PC-3 (cell line): ENCODE results near the gene STX8. TPM values are rescaled to one million over a fixed set of nuclear protein-coding genes. Genes with fewer than 3 reads are reported as not detected.
A peak's percentile ranks its signal among the peaks of the same experiment; 100 is the strongest.

Experiments used
- ATAC-seq: fragments of 200-7000 bp; cut with Tn5 transposase; 2 replicates; pipeline ENCODE4 v1.9.1; 2020; ENCODE audit warnings: mild to moderate bottlenecking, moderate library complexity
- BruUV-seq: library from RNA; stranded (reverse); fragments of 400-500 nt; replicated peaks from 2 replicates; lab custom pipeline; 2021; lab: Mats Ljungman, UMichigan
- CTCF ChIA-PET: fragments of 300-600 bp; sonication (Branson Sonifier 250); formaldehyde crosslinking; loops from one replicate; lab custom pipeline; 2022; ENCODE audit warnings: antibody characterized with exemption; lab: Charles Lee
- POLR2A ChIA-PET: fragments of 300-600 bp; sonication (Branson Sonifier 250); formaldehyde crosslinking; loops from one replicate; lab custom pipeline; 2022; ENCODE audit warnings: antibody characterized with exemption; ENCODE audit not compliant: unreplicated experiment; lab: Charles Lee
- DNase-seq: peaks from one replicate; pipeline ENCODE4 v3.0.0-alpha.2; 2015
- H2AFZ ChIP-seq: fragments of 300-600 bp; sonication (generic); 2 replicates; pipeline ENCODE4 v1.6.0; 2016; ENCODE audit warnings: antibody characterized with exemption, low read length
- H3F3A ChIP-seq: fragments of 300-600 bp; sonication (generic); one replicate; pipeline ENCODE4 v1.6.0; 2017; ENCODE audit warnings: antibody characterized with exemption, low read length, control low read depth, mild to moderate bottlenecking; ENCODE audit not compliant: unreplicated experiment
- H3K27ac ChIP-seq: fragments of 300-600 bp; sonication (generic); 2 replicates; pipeline ENCODE4 v1.5.1; 2016; ENCODE audit warnings: mild to moderate bottlenecking, low read length
- H3K27me3 ChIP-seq: fragments of 300-600 bp; sonication (generic); 2 replicates; pipeline ENCODE4 v1.6.1; 2016; ENCODE audit warnings: low read length, mixed read lengths
- H3K36me3 ChIP-seq: fragments of 300-600 bp; sonication (generic); 2 replicates; pipeline ENCODE4 v1.6.1; 2016; ENCODE audit warnings: low read depth, mixed run types, low read length, mixed read lengths
- H3K4me1 ChIP-seq: fragments of 300-600 bp; sonication (generic); 2 replicates; pipeline ENCODE4 v1.5.1; 2016; ENCODE audit warnings: low read length; ENCODE audit not compliant: insufficient read depth
- H3K4me2 ChIP-seq: fragments of 300-600 bp; sonication (generic); 2 replicates; pipeline ENCODE4 v1.6.0; 2016; ENCODE audit warnings: low read length
- H3K4me3 ChIP-seq: fragments of 300-600 bp; sonication (generic); 2 replicates; pipeline ENCODE4 v1.5.1; 2016; ENCODE audit warnings: mild to moderate bottlenecking, low read length, mixed read lengths
- H3K79me2 ChIP-seq: fragments of 300-600 bp; sonication (generic); 2 replicates; pipeline ENCODE4 v1.6.1; 2017; ENCODE audit warnings: low read length, mixed read lengths
- H3K9ac ChIP-seq: fragments of 300-600 bp; sonication (generic); 2 replicates; pipeline ENCODE4 v1.6.0; 2016; ENCODE audit warnings: mild to moderate bottlenecking, low read length
- H3K9me2 ChIP-seq: fragments of 300-600 bp; sonication (generic); replicated peaks from 2 replicates; pipeline ENCODE4 v1.6.1; 2016; ENCODE audit warnings: mixed run types, low read length, mixed read lengths
- H3K9me3 ChIP-seq: fragments of 300-600 bp; sonication (generic); 2 replicates; pipeline ENCODE4 v1.6.1; 2016; ENCODE audit warnings: low read length, mixed read lengths
- H4K20me1 ChIP-seq: fragments of 300-600 bp; sonication (generic); 2 replicates; pipeline ENCODE4 v1.6.1; 2016; ENCODE audit warnings: low read length, mixed read lengths
- EZH2 ChIP-seq: fragments of 300-600 bp; sonication (generic); IDR thresholded peaks from one replicate; pipeline ENCODE4 v1.6.1; 2017; ENCODE audit warnings: antibody characterized with exemption, mild to moderate bottlenecking, low read length; ENCODE audit not compliant: unreplicated experiment
- EZH2phosphoT487 ChIP-seq: fragments of 300-600 bp; sonication (generic); IDR thresholded peaks from 2 replicates; pipeline ENCODE4 v1.6.1; 2018; ENCODE audit warnings: mild to moderate bottlenecking, antibody characterized with exemption, low read length, borderline replicate concordance
- intact Hi-C: fragments of 100-400 bp; cut with micrococcal nuclease; formaldehyde crosslinking; loops from 2 replicates; pipeline ENCODE4 v1.9.0; 2023
- total RNA-seq: library from RNA; depleted of rRNA; stranded (reverse); fragments of >200 nt; gene quantifications from 2 replicates; pipeline ENCODE4 v1.2.3, GENCODE V29; 2014
- TF ChIP-seq, protein P1 (sequence below): fragments of 300-600 bp; sonication (generic); conservative IDR thresholded peaks from 2 replicates; pipeline ENCODE4 v1.5.1; 2017; ENCODE audit warnings: antibody characterized with exemption, low read depth, mild to moderate bottlenecking, low read length

STX8 gene
- total RNA-seq, 1 experiment from 2014 or later = 57.4 TPM

- ChIA-PET POLR2A (no interaction called here), CTCF (no interaction called here)
- no TSS peak for BruUV-seq
- Histone ChIP-seq H3K9me2 (no peaks in the 10 kb centered on the region), H3K36me3 (no peaks in the 10 kb centered on the region), H3K4me2 (no peak overlapping the region), H3K9ac (no peak overlapping the region), H3K9me3 (no peaks in the 10 kb centered on the region; the same call in 1 of the 2 replicates), H3K4me3 (no peak overlapping the region), H3F3A (no peaks in the 10 kb centered on the region), H2AFZ (no peak overlapping the region), H3K27me3 (no peaks in the 10 kb centered on the region), H3K27ac (no peak overlapping the region), H4K20me1 (no peaks in the 10 kb centered on the region), H3K4me1 (no peaks in the 10 kb centered on the region), H3K79me2 (no peaks in the 10 kb centered on the region)
- no peak for ATAC-seq
- no peak for DNase-seq
- intact Hi-C loops = no loop called here
- TF ChIP-seq EZH2 = no peak
- TF ChIP-seq, protein P1, sequence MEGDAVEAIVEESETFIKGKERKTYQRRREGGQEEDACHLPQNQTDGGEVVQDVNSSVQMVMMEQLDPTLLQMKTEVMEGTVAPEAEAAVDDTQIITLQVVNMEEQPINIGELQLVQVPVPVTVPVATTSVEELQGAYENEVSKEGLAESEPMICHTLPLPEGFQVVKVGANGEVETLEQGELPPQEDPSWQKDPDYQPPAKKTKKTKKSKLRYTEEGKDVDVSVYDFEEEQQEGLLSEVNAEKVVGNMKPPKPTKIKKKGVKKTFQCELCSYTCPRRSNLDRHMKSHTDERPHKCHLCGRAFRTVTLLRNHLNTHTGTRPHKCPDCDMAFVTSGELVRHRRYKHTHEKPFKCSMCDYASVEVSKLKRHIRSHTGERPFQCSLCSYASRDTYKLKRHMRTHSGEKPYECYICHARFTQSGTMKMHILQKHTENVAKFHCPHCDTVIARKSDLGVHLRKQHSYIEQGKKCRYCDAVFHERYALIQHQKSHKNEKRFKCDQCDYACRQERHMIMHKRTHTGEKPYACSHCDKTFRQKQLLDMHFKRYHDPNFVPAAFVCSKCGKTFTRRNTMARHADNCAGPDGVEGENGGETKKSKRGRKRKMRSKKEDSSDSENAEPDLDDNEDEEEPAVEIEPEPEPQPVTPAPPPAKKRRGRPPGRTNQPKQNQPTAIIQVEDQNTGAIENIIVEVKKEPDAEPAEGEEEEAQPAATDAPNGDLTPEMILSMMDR = no peak
- TF ChIP-seq EZH2phosphoT487 = no peak
Observed at GRCh38 chr17:9330141-9330540, 245.5 kb downstream of the STX8 start.

GRCh38 chr17:9329251-9329921, 246.2 kb downstream of the STX8 start:
- Histone ChIP-seq H2AFZ (no peak overlapping the region), H3K4me3 (no peak overlapping the region), H3K9ac (no peak overlapping the region), H3K9me2 (no peaks in the 10 kb centered on the region), H3K4me1 (no peaks in the 10 kb centered on the region), H3K36me3 (no peaks in the 10 kb centered on the region), H3K9me3 (no peaks in the 10 kb centered on the region), H3K79me2 (no peaks in the 10 kb centered on the region), H3K27me3 (no peaks in the 10 kb centered on the region), H3K27ac (no peak overlapping the region), H3F3A (no peaks in the 10 kb centered on the region), H3K4me2 (no peak overlapping the region), H4K20me1 (no peaks in the 10 kb centered on the region)
- no peak for DNase-seq
- POLR2A ChIA-PET = no interaction called here
- CTCF ChIA-PET = no interaction called here
- no peak for ATAC-seq
- BruUV-seq = no TSS peak
- TF ChIP-seq EZH2phosphoT487 (no peak), EZH2 (no peak)
- TF ChIP-seq, protein P1 = no peak
- intact Hi-C loops = no loop called here

DNA sequence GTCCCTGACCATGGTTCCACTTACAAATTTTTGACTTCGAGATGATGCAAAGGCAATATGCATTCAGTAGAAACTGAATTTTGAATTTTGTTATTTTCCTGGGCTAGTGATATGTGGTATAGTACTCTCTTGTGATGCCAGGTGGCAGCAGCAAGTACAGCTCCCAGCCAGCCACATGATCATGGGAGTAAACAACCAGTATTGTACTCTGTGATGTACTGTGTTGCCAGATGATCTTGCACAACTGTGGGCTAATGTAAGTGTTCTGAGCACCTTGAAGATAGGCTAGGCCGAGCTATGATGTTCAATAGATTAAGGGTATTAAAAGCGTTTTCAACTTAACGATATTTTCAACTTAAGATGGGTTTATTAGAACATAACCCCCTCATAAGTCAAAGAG, 250.8 kb downstream of the STX8 start:
- ATAC-seq = no peak

More for the DNA sequence above, 250.8 kb downstream of the STX8 start:
- Histone ChIP-seq H3K4me2 (no peak overlapping the region), H3K27ac (no peak overlapping the region), H2AFZ (no peak overlapping the region), H3K79me2 (no peaks in the 10 kb centered on the region), H3K9me2 (no peaks in the 10 kb centered on the region), H3F3A (no peaks in the 10 kb centered on the region), H3K9ac (no peak overlapping the region), H3K4me1 (no peaks in the 10 kb centered on the region), H4K20me1 (no peaks in the 10 kb centered on the region), H3K36me3 (no peaks in the 10 kb centered on the region), H3K27me3 (no peaks in the 10 kb centered on the region), H3K9me3 (no peaks in the 10 kb centered on the region), H3K4me3 (no peak overlapping the region)
- ChIA-PET CTCF (no interaction called here), POLR2A (interaction anchor here (0.6 kb wide), 1 partner anchor 1232 kb away, joined by 5 read pairs; no protein-coding TSS in a partner anchor)
- BruUV-seq = no TSS peak
- no peak for TF ChIP-seq EZH2phosphoT487
- TF ChIP-seq, protein P1 = 0 out of 2 replicates have a peak, but pooled peaks have one; percentile 17
- DNase-seq = no peak
- intact Hi-C loops = no loop called here
